DND-41 (cell line): Measurements from ENCODE around the gene ARRDC2.

ENCODE experiments used
- ATAC-seq: fragments of 200-7000 bp; cut with Tn5 transposase; 3 replicates; pipeline ENCODE4 v1.9.1; 2021; ENCODE audit warnings: low read depth; ENCODE audit not compliant: insufficient read depth
- DNase-seq: peaks from one replicate; pipeline ENCODE4 v3.0.0-alpha.2; 2020
- H2AFZ ChIP-seq: 2 replicates; pipeline ENCODE4 v1.6.0; 2012; ENCODE audit warnings: low read depth, low read length
- H3K27ac ChIP-seq: 2 replicates; pipeline ENCODE4 v1.5.1; 2012; ENCODE audit warnings: low read length, inconsistent platforms
- H3K27me3 ChIP-seq: fragments of 200-600 bp; sonication (generic); 2 replicates; pipeline ENCODE4 v1.6.0; 2012; ENCODE audit warnings: low read length, mild to moderate bottlenecking, inconsistent platforms; ENCODE audit not compliant: insufficient read depth, poor library complexity
- H3K36me3 ChIP-seq: 2 replicates; pipeline ENCODE4 v1.5.1; 2012; ENCODE audit warnings: low read length, inconsistent platforms; ENCODE audit not compliant: insufficient read depth
- H3K4me1 ChIP-seq: 2 replicates; pipeline ENCODE4 v1.5.1; 2012; ENCODE audit warnings: mild to moderate bottlenecking, low read length; ENCODE audit not compliant: insufficient read depth
- H3K4me2 ChIP-seq: 2 replicates; pipeline ENCODE4 v1.6.0; 2012; ENCODE audit warnings: mild to moderate bottlenecking, moderate library complexity, low read length, inconsistent platforms; ENCODE audit not compliant: insufficient read depth
- H3K4me3 ChIP-seq, 2 experiments: fragments of 200-600 bp in 1 of 2; shearing (Covaris generic) in 1 of 2; 2 replicates each; pipeline ENCODE4 v1.5.1; 2012 to 2016; ENCODE audit warnings: inconsistent platforms in 2 of 2, low read length in 2 of 2, mild to moderate bottlenecking in 2 of 2, low read depth in 1 of 2, moderate library complexity in 1 of 2
- H3K79me2 ChIP-seq: 2 replicates; pipeline ENCODE4 v1.6.0; 2012; ENCODE audit warnings: low read length, inconsistent platforms; ENCODE audit not compliant: insufficient read depth
- H3K9ac ChIP-seq: 2 replicates; pipeline ENCODE4 v1.6.0; 2012; ENCODE audit warnings: low read depth, mild to moderate bottlenecking, inconsistent platforms, low read length, moderate library complexity
- H3K9me3 ChIP-seq: 2 replicates; pipeline ENCODE4 v1.5.1; 2012; ENCODE audit warnings: low read length, moderate library complexity, mild to moderate bottlenecking, inconsistent platforms; ENCODE audit not compliant: insufficient read depth, severe bottlenecking
- H4K20me1 ChIP-seq: 2 replicates; pipeline ENCODE4 v1.6.0; 2012; ENCODE audit warnings: low read length; ENCODE audit not compliant: insufficient read depth
- EZH2 ChIP-seq: IDR thresholded peaks from 3 replicates; pipeline ENCODE4 v1.6.1; 2012; ENCODE audit warnings: borderline replicate concordance, low read depth, mild to moderate bottlenecking, moderate library complexity, low read length, inconsistent platforms; ENCODE audit not compliant: severe bottlenecking
- TF ChIP-seq, protein P1 (sequence below): IDR thresholded peaks from 2 replicates; pipeline ENCODE4 v1.5.1; 2012; ENCODE audit warnings: borderline replicate concordance, low read length, moderate library complexity, mild to moderate bottlenecking; ENCODE audit not compliant: poor library complexity, severe bottlenecking; ENCODE audit errors: extremely low read depth

ARRDC2 gene

GRCh38 chr19:18059902-18060301 is 51.9 kb downstream of the ARRDC2 start:
- Histone ChIP-seq H3K4me2 (no peak overlapping the region), H3K9ac (no peak overlapping the region), H3K27me3 (no peaks in the 10 kb centered on the region), H3K4me3 (no peak overlapping the region), H4K20me1 (no peaks in the 10 kb centered on the region), H3K79me2 (no peaks in the 10 kb centered on the region), H3K9me3 (no peaks in the 10 kb centered on the region), H3K27ac (no peak overlapping the region), H2AFZ (no peak overlapping the region), H3K4me1 (peaks cover 14% of the 10 kb centered on the region), H3K36me3 (no peaks in the 10 kb centered on the region)
- TF ChIP-seq, protein P1, sequence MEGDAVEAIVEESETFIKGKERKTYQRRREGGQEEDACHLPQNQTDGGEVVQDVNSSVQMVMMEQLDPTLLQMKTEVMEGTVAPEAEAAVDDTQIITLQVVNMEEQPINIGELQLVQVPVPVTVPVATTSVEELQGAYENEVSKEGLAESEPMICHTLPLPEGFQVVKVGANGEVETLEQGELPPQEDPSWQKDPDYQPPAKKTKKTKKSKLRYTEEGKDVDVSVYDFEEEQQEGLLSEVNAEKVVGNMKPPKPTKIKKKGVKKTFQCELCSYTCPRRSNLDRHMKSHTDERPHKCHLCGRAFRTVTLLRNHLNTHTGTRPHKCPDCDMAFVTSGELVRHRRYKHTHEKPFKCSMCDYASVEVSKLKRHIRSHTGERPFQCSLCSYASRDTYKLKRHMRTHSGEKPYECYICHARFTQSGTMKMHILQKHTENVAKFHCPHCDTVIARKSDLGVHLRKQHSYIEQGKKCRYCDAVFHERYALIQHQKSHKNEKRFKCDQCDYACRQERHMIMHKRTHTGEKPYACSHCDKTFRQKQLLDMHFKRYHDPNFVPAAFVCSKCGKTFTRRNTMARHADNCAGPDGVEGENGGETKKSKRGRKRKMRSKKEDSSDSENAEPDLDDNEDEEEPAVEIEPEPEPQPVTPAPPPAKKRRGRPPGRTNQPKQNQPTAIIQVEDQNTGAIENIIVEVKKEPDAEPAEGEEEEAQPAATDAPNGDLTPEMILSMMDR: no peak
- no peak for TF ChIP-seq EZH2
- DNase-seq: no peak
- no peak for ATAC-seq

DNA sequence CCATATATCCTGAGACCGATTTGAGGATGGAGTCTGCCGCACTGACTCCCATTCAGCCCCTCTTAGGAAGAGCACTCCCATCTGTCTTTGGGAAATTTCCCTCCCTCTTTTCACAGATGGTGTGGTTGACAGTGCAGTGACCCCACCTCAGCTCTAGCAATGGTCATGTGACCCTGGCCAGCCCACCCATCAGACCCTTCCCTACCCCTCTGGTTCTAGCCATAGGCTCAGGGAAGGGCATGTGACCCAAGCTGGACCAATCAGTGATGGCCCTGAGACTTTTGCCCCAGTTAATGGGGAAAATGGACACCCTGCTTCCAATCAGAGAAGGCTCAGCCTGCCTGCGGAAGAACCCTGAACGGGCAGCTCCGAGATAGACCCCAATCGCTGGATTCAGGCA is 52.5 kb downstream of the ARRDC2 start:
- Histone ChIP-seq H3K27me3 (no peaks in the 10 kb centered on the region), H3K36me3 (no peaks in the 10 kb centered on the region), H3K9ac (no peak overlapping the region), H2AFZ (no peak overlapping the region), H3K4me2 (no peak overlapping the region), H3K4me3 (no peak overlapping the region), H3K79me2 (no peaks in the 10 kb centered on the region), H3K4me1 (peaks cover 14% of the 10 kb centered on the region), H3K27ac (no peak overlapping the region; the same call in 1 of the 2 replicates), H3K9me3 (no peaks in the 10 kb centered on the region), H4K20me1 (no peaks in the 10 kb centered on the region)
- no peak for DNase-seq
- no peak for ATAC-seq
- no peak for TF ChIP-seq EZH2
- TF ChIP-seq, protein P1: no peak

DNA sequence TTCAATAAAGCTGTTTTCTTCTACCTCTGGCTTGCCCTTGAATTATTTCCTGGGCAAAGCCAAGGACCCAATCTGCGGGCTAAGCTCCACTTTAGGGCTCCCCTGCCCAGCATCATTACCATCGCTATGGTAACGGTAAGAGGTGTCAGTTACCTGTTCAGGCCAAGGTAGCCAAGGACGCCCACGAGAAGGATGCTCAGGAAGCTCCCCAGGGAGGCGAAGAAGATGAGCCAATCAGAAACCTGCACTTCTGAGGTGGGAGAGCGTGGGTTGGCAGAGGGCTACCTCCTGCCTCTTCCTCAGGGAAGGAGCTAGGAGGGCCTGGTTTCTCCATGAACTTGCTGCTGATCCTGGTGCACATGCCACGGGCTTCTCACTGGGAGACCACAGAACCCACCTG is 54.1 kb downstream of the ARRDC2 start:
- no peak overlapping the region for H3K4me3 ChIP-seq
- H3K4me2 ChIP-seq: no peak overlapping the region
- H2AFZ ChIP-seq: no peak overlapping the region
- H3K36me3 ChIP-seq: no peaks in the 10 kb centered on the region
- ATAC-seq (no peak), DNase-seq (no peak)
- H3K9me3 ChIP-seq: no peaks in the 10 kb centered on the region
- H3K79me2 ChIP-seq: no peaks in the 10 kb centered on the region
- H3K27ac ChIP-seq: no peak overlapping the region
- TF ChIP-seq EZH2: no peak
- TF ChIP-seq, protein P1: no peak
- H3K4me1 ChIP-seq: peaks cover 14% of the 10 kb centered on the region
- H3K9ac ChIP-seq: no peak overlapping the region
- no peaks in the 10 kb centered on the region for H4K20me1 ChIP-seq
- H3K27me3 ChIP-seq: no peaks in the 10 kb centered on the region

DNA sequence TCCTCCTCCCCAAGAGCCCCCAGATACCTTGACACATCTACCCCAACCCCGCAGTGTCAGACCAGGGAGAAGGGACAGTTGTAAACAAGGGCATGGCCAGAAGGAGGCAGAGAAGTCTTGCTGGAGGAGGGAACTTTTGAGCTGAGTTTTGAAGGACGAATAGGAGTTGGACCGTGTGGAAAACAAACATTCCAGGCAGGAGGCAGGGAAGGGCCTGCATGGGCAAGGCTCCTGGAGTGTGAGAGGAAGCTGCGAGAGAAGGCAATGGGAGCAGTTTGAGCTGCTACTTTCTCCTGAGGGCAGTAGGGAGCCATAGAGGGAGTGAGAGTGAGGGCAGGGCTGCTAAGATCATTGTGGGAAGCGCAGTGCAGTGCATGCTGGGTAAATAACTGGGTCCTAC is 55.5 kb downstream of the ARRDC2 start:
- Histone ChIP-seq H4K20me1 (no peaks in the 10 kb centered on the region), H3K27me3 (no peaks in the 10 kb centered on the region), H3K27ac (no peak overlapping the region), H3K9ac (no peak overlapping the region), H3K36me3 (no peaks in the 10 kb centered on the region), H2AFZ (no peak overlapping the region), H3K4me1 (peaks cover 3% of the 10 kb centered on the region), H3K4me2 (no peak overlapping the region), H3K79me2 (no peaks in the 10 kb centered on the region), H3K9me3 (no peaks in the 10 kb centered on the region), H3K4me3 (no peak overlapping the region)
- DNase-seq (no peak), ATAC-seq (no peak)
- TF ChIP-seq, protein P1: no peak
- TF ChIP-seq EZH2: no peak
